ENCODE results near the gene ZNF423. TPM values are rescaled to one million over a fixed set of nuclear protein-coding genes. Genes with fewer than 3 reads are reported as not detected.

ZNF423 gene
- total and polyA plus RNA-seq, 2 experiments from 2014 or later: 14.9 to 41.8 TPM

DNA sequence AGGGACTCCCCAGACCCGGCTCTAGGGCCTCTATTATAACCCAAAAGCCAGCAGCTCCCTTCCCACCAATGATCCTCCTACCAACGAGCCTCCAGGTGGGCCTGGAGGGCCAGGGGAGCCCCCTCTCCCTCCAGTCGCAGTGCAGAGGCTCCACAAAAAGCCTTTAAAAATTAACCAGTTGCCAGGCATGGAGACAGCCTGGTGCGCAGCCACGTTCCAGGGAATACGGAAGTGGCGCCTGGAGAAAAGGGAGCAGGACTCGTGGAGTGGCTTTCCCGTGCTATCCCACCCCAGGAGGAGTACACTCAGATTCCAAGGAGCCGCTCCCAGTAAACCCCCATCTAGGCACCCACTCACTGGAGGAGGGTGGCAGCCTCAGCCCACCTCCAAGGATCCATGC, 112.3 kb downstream of the ZNF423 start:
- no peak for DNase-seq (ENCODE audit: low spot score)

More for the DNA sequence above, 112.3 kb downstream of the ZNF423 start:
- H3K27ac Mint-ChIP-seq: peak overlapping the region; percentile 65; the same call in 1 of the 2 replicates
- H3K4me2 ChIP-seq: no peak overlapping the region
- no peak overlapping the region for H3K27ac ChIP-seq (ENCODE audit: low read depth)
- H3K36me3 Mint-ChIP-seq (ENCODE audit: low read depth): no peaks in the 10 kb centered on the region; the same call in 2 of the 3 replicates
- TF ChIP-seq, protein P1, sequence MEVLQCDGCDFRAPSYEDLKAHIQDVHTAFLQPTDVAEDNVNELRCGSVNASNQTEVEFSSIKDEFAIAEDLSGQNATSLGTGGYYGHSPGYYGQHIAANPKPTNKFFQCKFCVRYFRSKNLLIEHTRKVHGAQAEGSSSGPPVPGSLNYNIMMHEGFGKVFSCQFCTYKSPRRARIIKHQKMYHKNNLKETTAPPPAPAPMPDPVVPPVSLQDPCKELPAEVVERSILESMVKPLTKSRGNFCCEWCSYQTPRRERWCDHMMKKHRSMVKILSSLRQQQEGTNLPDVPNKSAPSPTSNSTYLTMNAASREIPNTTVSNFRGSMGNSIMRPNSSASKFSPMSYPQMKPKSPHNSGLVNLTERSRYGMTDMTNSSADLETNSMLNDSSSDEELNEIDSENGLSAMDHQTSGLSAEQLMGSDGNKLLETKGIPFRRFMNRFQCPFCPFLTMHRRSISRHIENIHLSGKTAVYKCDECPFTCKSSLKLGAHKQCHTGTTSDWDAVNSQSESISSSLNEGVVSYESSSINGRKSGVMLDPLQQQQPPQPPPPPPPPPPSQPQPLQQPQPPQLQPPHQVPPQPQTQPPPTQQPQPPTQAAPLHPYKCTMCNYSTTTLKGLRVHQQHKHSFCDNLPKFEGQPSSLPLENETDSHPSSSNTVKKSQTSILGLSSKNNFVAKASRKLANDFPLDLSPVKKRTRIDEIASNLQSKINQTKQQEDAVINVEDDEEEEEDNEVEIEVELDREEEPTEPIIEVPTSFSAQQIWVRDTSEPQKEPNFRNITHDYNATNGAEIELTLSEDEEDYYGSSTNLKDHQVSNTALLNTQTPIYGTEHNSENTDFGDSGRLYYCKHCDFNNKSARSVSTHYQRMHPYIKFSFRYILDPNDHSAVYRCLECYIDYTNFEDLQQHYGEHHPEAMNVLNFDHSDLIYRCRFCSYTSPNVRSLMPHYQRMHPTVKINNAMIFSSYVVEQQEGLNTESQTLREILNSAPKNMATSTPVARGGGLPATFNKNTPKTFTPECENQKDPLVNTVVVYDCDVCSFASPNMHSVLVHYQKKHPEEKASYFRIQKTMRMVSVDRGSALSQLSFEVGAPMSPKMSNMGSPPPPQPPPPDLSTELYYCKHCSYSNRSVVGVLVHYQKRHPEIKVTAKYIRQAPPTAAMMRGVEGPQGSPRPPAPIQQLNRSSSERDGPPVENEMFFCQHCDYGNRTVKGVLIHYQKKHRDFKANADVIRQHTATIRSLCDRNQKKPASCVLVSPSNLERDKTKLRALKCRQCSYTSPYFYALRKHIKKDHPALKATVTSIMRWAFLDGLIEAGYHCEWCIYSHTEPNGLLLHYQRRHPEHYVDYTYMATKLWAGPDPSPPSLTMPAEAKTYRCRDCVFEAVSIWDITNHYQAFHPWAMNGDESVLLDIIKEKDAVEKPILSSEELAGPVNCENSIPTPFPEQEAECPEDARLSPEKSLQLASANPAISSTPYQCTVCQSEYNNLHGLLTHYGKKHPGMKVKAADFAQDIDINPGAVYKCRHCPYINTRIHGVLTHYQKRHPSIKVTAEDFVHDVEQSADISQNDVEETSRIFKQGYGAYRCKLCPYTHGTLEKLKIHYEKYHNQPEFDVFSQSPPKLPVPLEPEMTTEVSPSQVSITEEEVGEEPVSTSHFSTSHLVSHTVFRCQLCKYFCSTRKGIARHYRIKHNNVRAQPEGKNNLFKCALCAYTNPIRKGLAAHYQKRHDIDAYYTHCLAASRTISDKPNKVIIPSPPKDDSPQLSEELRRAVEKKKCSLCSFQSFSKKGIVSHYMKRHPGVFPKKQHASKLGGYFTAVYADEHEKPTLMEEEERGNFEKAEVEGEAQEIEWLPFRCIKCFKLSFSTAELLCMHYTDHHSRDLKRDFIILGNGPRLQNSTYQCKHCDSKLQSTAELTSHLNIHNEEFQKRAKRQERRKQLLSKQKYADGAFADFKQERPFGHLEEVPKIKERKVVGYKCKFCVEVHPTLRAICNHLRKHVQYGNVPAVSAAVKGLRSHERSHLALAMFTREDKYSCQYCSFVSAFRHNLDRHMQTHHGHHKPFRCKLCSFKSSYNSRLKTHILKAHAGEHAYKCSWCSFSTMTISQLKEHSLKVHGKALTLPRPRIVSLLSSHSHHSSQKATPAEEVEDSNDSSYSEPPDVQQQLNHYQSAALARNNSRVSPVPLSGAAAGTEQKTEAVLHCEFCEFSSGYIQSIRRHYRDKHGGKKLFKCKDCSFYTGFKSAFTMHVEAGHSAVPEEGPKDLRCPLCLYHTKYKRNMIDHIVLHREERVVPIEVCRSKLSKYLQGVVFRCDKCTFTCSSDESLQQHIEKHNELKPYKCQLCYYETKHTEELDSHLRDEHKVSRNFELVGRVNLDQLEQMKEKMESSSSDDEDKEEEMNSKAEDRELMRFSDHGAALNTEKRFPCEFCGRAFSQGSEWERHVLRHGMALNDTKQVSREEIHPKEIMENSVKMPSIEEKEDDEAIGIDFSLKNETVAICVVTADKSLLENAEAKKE (CRISPR knock-in tag; IDR thresholded peaks at IDR 0.05): no peak
- TF ChIP-seq JUNB (IDR thresholded peaks at IDR 0.05; ENCODE audit: unreplicated experiment) (no peak), ZNF114 (CRISPR knock-in tag; IDR thresholded peaks at IDR 0.05) (no peak), STAT1 (IDR thresholded peaks at IDR 0.05; ENCODE audit: unreplicated experiment) (no peak), ZNF331 (CRISPR knock-in tag; IDR thresholded peaks at IDR 0.05; ENCODE audit: low read depth) (no peak), CREB1 (CRISPR knock-in tag; IDR thresholded peaks at IDR 0.05; ENCODE audit: low read depth) (no peak), EZH2phosphoT487 (IDR thresholded peaks at IDR 0.05; ENCODE audit: unreplicated experiment) (no peak), POLR2AphosphoS5 (IDR thresholded peaks at IDR 0.05; ENCODE audit: low read depth) (no peak), NANOG (IDR thresholded peaks at IDR 0.05; ENCODE audit: borderline replicate concordance) (no peak), EZH2 (IDR thresholded peaks at IDR 0.05; ENCODE audit: low read depth, unreplicated experiment) (no peak)
- TF ChIP-seq, protein P2, sequence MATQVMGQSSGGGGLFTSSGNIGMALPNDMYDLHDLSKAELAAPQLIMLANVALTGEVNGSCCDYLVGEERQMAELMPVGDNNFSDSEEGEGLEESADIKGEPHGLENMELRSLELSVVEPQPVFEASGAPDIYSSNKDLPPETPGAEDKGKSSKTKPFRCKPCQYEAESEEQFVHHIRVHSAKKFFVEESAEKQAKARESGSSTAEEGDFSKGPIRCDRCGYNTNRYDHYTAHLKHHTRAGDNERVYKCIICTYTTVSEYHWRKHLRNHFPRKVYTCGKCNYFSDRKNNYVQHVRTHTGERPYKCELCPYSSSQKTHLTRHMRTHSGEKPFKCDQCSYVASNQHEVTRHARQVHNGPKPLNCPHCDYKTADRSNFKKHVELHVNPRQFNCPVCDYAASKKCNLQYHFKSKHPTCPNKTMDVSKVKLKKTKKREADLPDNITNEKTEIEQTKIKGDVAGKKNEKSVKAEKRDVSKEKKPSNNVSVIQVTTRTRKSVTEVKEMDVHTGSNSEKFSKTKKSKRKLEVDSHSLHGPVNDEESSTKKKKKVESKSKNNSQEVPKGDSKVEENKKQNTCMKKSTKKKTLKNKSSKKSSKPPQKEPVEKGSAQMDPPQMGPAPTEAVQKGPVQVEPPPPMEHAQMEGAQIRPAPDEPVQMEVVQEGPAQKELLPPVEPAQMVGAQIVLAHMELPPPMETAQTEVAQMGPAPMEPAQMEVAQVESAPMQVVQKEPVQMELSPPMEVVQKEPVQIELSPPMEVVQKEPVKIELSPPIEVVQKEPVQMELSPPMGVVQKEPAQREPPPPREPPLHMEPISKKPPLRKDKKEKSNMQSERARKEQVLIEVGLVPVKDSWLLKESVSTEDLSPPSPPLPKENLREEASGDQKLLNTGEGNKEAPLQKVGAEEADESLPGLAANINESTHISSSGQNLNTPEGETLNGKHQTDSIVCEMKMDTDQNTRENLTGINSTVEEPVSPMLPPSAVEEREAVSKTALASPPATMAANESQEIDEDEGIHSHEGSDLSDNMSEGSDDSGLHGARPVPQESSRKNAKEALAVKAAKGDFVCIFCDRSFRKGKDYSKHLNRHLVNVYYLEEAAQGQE (IDR thresholded peaks at IDR 0.05; ENCODE audit: unreplicated experiment): no peak
- TF ChIP-seq, protein P3, sequence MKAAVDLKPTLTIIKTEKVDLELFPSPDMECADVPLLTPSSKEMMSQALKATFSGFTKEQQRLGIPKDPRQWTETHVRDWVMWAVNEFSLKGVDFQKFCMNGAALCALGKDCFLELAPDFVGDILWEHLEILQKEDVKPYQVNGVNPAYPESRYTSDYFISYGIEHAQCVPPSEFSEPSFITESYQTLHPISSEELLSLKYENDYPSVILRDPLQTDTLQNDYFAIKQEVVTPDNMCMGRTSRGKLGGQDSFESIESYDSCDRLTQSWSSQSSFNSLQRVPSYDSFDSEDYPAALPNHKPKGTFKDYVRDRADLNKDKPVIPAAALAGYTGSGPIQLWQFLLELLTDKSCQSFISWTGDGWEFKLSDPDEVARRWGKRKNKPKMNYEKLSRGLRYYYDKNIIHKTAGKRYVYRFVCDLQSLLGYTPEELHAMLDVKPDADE (IDR thresholded peaks at IDR 0.05): no peak
- TF ChIP-seq, protein P4, sequence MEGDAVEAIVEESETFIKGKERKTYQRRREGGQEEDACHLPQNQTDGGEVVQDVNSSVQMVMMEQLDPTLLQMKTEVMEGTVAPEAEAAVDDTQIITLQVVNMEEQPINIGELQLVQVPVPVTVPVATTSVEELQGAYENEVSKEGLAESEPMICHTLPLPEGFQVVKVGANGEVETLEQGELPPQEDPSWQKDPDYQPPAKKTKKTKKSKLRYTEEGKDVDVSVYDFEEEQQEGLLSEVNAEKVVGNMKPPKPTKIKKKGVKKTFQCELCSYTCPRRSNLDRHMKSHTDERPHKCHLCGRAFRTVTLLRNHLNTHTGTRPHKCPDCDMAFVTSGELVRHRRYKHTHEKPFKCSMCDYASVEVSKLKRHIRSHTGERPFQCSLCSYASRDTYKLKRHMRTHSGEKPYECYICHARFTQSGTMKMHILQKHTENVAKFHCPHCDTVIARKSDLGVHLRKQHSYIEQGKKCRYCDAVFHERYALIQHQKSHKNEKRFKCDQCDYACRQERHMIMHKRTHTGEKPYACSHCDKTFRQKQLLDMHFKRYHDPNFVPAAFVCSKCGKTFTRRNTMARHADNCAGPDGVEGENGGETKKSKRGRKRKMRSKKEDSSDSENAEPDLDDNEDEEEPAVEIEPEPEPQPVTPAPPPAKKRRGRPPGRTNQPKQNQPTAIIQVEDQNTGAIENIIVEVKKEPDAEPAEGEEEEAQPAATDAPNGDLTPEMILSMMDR (conservative IDR thresholded peaks at IDR 0.05; ENCODE audit: low read depth in 2 of 2): no peak
- no peak overlapping the region for H2AFZ ChIP-seq
- no peaks in the 10 kb centered on the region for H3K36me3 ChIP-seq (ENCODE audit: insufficient read depth)
- H3K9me3 Mint-ChIP-seq: no peaks in the 10 kb centered on the region
- H3K79me2 ChIP-seq (replicated peaks; ENCODE audit: insufficient read depth): peaks cover 30% of the 10 kb centered on the region
- no peaks in the 10 kb centered on the region; the same call in 1 of the 2 replicates for H4K20me1 ChIP-seq (replicated peaks; ENCODE audit: insufficient read depth)
- peaks cover 4% of the 10 kb centered on the region; the same call in 1 of the 2 replicates for H3K4me1 ChIP-seq (ENCODE audit: insufficient read depth)
- peaks cover 18% of the 10 kb centered on the region for H3K27me3 Mint-ChIP-seq (ENCODE audit: insufficient read depth, low read depth, poor library complexity)
- no peak overlapping the region for H3K4me3 Mint-ChIP-seq
- no peaks in the 10 kb centered on the region for H3F3A ChIP-seq (replicated peaks; ENCODE audit: low read depth)
- no peak for ATAC-seq
- H3K27me3 ChIP-seq (ENCODE audit: insufficient read depth): no peaks in the 10 kb centered on the region
- no peaks in the 10 kb centered on the region for H3K9me2 ChIP-seq (ENCODE audit: insufficient read depth)
- H3K4me3 ChIP-seq: no peak overlapping the region
- H3K4me1 Mint-ChIP-seq: peaks cover 53% of the 10 kb centered on the region
